ENCODE measurements around the gene PADI1.

The PADI1 gene

GRCh38 chr1:17189632-17189990 is 15.3 kb upstream of the PADI1 start:
- TF ChIP-seq MAX (IDR thresholded peaks at IDR 0.05; ENCODE audit: low read depth, low read length) (no peak), CTCF (IDR thresholded peaks at IDR 0.05; ENCODE audit: low read depth, low read length) (no peak), MYC (IDR thresholded peaks at IDR 0.05; ENCODE audit: low read depth, low read length) (no peak), POLR2A (IDR thresholded peaks at IDR 0.05; ENCODE audit: extremely low read depth, insufficient read length) (no peak)
- no peak overlapping the region for H3K4me3 ChIP-seq (ENCODE audit: low read depth, low read length)
- no peak for DNase-seq (ENCODE audit: low read depth)

- DNase-seq (ENCODE audit: low read depth), result no peak
These were observed 14.6 kb upstream of the PADI1 start for GRCh38 chr1:17190010-17190995.

GRCh38 chr1:17191990-17192242 is 13.0 kb upstream of the PADI1 start:
- H3K4me3 ChIP-seq (ENCODE audit: low read depth, low read length), result no peak overlapping the region
- DNase-seq (ENCODE audit: low read depth), result no peak
- TF ChIP-seq CTCF (IDR thresholded peaks at IDR 0.05; ENCODE audit: low read depth, low read length) (no peak), MYC (IDR thresholded peaks at IDR 0.05; ENCODE audit: low read depth, low read length) (no peak), MAX (IDR thresholded peaks at IDR 0.05; ENCODE audit: low read depth, low read length) (no peak), POLR2A (IDR thresholded peaks at IDR 0.05; ENCODE audit: extremely low read depth, insufficient read length) (no peak)

More at GRCh38 chr1:17190010-17190995, 14.6 kb upstream of the PADI1 start:
- TF ChIP-seq POLR2A (IDR thresholded peaks at IDR 0.05; ENCODE audit: extremely low read depth, insufficient read length) (no peak), CTCF (IDR thresholded peaks at IDR 0.05; ENCODE audit: low read depth, low read length) (no peak)
- H3K4me3 ChIP-seq (ENCODE audit: low read depth, low read length), result no peak overlapping the region

GRCh38 chr1:17192394-17193221 is 12.3 kb upstream of the PADI1 start:
- DNase-seq (ENCODE audit: low read depth), result peak; percentile 65
- TF ChIP-seq CTCF (IDR thresholded peaks at IDR 0.05; ENCODE audit: low read depth, low read length), result no peak
- no peak for TF ChIP-seq POLR2A (IDR thresholded peaks at IDR 0.05; ENCODE audit: extremely low read depth, insufficient read length)
- TF ChIP-seq MYC (IDR thresholded peaks at IDR 0.05; ENCODE audit: low read depth, low read length), result no peak
- TF ChIP-seq MAX (IDR thresholded peaks at IDR 0.05; ENCODE audit: low read depth, low read length), result no peak
- no peak overlapping the region for H3K4me3 ChIP-seq (ENCODE audit: low read depth, low read length)

- DNase-seq (ENCODE audit: low read depth), result no peak
- no peak for TF ChIP-seq MYC (IDR thresholded peaks at IDR 0.05; ENCODE audit: low read depth, low read length)
- no peak for TF ChIP-seq CTCF (IDR thresholded peaks at IDR 0.05; ENCODE audit: low read depth, low read length)
- TF ChIP-seq POLR2A (IDR thresholded peaks at IDR 0.05; ENCODE audit: extremely low read depth, insufficient read length), result no peak
- no peak for TF ChIP-seq MAX (IDR thresholded peaks at IDR 0.05; ENCODE audit: low read depth, low read length)
These were observed 11.5 kb upstream of the PADI1 start for GRCh38 chr1:17193222-17194132.

More at GRCh38 chr1:17193222-17194132, 11.5 kb upstream of the PADI1 start:
- no peak overlapping the region for H3K4me3 ChIP-seq (ENCODE audit: low read depth, low read length)
